GM13976 (cell line): Measurements from ENCODE around the gene FOCAD.
A peak's percentile ranks its signal among the peaks of the same experiment; 100 is the strongest.

ENCODE experiments used
- DNase-seq: peaks from one replicate; pipeline ENCODE4 v3.0.0; 2012; ENCODE audit warnings: low spot score
- CTCF ChIP-seq: IDR thresholded peaks from 2 replicates; pipeline ENCODE4 v1.5.1; 2012; ENCODE audit warnings: borderline replicate concordance, mild to moderate bottlenecking; ENCODE audit not compliant: insufficient read depth; ENCODE audit errors: extremely low read depth, missing control alignments, control extremely low read depth
- in situ Hi-C: fragments of 300-500 bp; cut with MboI; formaldehyde crosslinking; loops from one replicate; pipeline ENCODE4 v1.12.0; 2022; ENCODE audit warnings: low sequenced_read_pairs, mixed read lengths, inconsistent platforms; ENCODE audit not compliant: unreplicated experiment

The FOCAD gene

GRCh38 chr9:20978249-20978648 is 294.2 kb downstream of the FOCAD start:
- no peak for DNase-seq
- no peak for TF ChIP-seq CTCF
- in situ Hi-C loops = no loop called here

- no peak for TF ChIP-seq CTCF
- in situ Hi-C loops = no loop called here
- peak; percentile 18 for DNase-seq
These were observed 296.9 kb downstream of the FOCAD start for GRCh38 chr9:20980832-20981455.

GRCh38 chr9:20981486-20981885 is 297.4 kb downstream of the FOCAD start:
- no peak for DNase-seq
- in situ Hi-C loops = no loop called here
- no peak for TF ChIP-seq CTCF

DNA sequence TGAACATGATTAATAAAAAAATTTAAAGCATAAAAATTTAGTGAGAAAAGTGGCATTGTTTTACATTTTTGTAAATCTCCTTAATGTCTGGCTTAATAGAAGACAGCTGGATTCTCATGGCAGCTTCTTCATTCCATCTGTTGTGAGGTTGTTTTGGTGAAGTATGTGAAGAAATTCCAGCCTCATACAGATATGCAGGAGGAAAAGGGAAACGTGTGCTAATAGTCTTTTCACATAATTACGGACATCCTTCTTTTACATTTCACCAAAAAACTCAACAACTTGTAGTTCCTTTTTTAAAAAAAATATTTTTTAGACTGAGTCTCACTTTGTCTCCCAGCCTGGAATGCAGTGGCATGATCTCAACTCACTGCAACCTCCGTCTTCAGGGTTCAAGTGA is 300.4 kb downstream of the FOCAD start:
- in situ Hi-C loops = no loop called here
- no peak for TF ChIP-seq CTCF
- no peak for DNase-seq

DNA sequence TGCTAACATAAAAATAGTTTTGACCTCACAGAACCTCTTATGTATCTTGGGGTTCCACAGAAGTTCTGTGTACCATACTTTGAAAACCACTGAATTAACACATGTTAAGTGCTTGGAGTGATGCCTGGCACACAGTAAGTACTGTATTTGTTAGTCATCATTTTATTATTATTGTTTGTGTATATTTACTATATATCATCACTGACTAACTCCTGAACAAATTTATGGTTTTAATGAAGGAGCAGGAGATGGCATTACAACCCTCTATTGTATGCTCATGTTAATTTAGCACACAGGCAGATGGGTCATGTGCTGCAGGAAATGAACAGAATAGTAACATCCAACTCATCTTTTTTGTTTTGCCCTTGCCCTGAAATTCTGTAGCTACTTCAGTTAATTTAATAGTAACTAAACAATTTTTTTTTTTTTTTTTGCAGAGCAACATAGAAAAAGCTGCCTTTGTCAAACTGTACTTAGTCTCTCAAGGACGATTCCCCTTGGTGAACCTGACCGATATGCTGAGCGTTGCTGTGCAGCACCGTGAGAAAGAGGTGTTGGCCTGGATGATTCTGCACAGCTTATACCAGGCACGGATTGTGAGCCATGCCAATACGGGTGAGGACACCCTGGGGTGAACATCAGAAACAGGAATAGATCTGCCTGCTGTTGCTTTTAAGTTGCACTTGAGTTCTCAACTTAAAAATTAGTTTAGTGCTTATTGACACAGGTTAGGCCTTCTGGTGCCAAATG is 302.0 kb downstream of the FOCAD start:
- no peak for DNase-seq
- in situ Hi-C loops = no loop called here
- TF ChIP-seq CTCF = no peak

DNA sequence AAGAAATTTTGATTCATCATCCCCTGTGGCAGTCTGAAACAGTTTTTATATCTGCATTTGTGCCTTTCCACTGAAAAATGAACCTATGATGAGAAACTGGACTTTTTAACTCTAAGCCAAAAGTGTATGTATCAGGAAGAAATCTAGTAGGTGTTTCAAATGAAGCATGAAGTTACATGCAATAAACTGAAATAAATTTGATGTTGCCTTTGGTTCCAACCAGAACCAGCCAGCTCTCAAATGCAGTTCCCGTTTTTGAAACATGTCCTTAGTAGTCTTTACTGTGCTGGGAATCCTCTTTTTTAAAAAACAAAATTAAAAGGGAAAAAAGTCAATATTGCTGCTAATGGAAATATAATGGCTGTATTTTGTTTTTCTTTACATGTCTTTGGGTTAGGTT is 303.5 kb downstream of the FOCAD start:
- no peak for DNase-seq
- TF ChIP-seq CTCF = no peak

More for the DNA sequence above, 303.5 kb downstream of the FOCAD start:
- in situ Hi-C loops = no loop called here
